GM19372 (cell line): ENCODE results near the gene TAF1.
"Not testable (repeated sequence)": the region's sequence is repeated elsewhere in the genome, so short reads cannot be mapped to it uniquely, and the experiment has no call there.

Experiments
- ATAC-seq: cut with Tn5 transposase; IDR thresholded peaks from one replicate; pipeline ENCODE4 v1.9.1; 2021; ENCODE audit warnings: mild to moderate bottlenecking, low read depth, moderate library complexity; ENCODE audit not compliant: unreplicated experiment

Gene TAF1, protein sequence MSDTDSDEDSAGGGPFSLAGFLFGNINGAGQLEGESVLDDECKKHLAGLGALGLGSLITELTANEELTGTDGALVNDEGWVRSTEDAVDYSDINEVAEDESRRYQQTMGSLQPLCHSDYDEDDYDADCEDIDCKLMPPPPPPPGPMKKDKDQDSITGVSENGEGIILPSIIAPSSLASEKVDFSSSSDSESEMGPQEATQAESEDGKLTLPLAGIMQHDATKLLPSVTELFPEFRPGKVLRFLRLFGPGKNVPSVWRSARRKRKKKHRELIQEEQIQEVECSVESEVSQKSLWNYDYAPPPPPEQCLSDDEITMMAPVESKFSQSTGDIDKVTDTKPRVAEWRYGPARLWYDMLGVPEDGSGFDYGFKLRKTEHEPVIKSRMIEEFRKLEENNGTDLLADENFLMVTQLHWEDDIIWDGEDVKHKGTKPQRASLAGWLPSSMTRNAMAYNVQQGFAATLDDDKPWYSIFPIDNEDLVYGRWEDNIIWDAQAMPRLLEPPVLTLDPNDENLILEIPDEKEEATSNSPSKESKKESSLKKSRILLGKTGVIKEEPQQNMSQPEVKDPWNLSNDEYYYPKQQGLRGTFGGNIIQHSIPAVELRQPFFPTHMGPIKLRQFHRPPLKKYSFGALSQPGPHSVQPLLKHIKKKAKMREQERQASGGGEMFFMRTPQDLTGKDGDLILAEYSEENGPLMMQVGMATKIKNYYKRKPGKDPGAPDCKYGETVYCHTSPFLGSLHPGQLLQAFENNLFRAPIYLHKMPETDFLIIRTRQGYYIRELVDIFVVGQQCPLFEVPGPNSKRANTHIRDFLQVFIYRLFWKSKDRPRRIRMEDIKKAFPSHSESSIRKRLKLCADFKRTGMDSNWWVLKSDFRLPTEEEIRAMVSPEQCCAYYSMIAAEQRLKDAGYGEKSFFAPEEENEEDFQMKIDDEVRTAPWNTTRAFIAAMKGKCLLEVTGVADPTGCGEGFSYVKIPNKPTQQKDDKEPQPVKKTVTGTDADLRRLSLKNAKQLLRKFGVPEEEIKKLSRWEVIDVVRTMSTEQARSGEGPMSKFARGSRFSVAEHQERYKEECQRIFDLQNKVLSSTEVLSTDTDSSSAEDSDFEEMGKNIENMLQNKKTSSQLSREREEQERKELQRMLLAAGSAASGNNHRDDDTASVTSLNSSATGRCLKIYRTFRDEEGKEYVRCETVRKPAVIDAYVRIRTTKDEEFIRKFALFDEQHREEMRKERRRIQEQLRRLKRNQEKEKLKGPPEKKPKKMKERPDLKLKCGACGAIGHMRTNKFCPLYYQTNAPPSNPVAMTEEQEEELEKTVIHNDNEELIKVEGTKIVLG (N-terminal part only)

DNA sequence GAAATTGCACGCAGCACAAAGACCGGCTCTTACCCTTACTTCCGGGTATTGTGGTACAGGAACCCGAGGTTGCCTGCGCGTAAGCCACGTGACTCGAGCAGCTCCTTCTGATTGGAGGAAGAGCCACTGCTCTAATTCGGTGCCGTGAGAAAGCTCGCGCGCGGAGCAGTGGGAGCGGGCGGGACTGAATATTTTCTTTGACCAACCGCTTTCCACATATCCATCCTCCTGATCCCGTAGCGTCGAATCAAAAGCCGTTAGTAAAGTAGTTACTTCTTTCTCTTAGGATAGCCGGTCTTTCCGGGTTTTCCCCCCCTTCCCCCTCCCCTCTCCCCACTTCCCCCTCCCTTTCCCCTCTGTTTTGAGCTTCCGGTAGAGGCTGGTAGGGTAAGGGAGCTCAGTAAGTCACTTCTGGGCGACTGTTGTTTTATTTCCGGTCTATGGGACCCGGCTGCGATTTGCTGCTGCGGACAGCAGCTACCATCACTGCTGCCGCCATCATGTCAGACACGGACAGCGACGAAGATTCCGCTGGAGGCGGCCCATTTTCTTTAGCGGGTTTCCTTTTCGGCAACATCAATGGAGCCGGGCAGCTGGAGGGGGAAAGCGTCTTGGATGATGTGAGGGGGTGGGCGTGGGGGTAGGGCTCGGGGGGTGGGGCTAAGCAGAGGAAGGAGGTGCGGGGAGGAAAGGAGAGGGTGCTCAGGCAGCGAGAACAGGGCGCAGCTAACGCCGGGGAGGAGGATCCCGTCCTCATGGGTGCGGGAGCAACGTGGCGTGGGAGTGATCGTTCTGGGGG lies at the start of gene TAF1:
TAF1 (plus strand) TSS at position 483 of the 799 bp plus-strand sequence; CDS start at position 501, 18 bp downstream.
- ATAC-seq = peak; percentile 88

DNA sequence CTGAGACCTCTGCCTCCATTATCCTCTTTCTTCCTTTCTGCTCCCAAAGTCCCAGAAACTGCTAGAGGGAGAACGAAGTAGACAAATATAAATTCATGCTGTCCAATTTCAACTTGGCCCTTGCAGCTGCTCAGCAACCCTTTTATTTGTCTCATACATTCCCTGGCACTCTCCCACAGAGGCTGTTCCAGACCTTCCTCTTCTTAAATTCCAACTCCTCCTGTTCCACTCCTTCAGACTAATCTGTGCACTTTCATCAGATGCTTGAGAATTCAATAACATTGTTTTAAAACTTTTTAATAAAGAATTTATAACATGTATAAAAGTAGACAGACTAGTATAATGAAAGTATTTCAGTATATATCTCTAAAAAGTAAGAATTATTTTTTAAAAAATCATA lies 49.2 kb upstream of the TAF1 start:
- ATAC-seq = not testable (repeated sequence)

DNA sequence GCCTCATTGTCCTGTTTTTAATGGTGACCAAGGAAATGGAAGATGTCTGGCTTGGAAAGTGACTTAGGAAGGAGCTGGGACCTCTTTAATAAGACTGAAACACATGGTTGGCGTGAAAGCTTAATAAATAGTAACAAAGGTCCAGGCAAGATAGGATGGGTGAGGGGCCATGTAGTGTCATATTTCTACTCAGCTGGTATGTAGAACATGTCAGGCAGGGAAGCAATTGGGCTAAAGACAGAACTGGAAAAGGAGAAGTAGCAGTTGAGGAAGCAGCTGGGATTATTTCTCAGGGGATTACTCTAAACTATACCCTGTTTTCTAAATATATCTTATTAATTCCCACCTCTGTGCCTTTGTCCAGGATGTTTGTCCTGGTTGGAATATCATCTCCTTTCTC lies 46.0 kb upstream of the TAF1 start:
- no peak for ATAC-seq

DNA sequence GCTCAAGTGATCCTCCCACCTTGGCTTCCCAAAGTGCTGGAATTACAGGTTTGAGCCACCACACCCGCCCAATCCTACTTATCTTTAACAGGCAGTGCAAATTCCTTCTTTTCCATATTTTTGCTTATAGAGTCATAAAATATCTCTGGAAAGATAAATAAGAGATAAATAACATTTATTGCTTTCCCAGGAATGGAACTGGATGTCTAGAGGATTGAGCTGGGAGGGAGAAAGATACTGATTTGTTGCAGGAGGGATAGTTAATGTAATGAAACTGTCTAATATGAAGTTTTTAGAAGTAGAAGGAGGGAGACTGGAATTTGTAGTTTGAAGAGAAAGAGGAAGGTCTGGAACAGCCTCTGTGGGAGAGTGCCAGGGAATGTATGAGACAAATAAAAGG lies 44.4 kb upstream of the TAF1 start:
- no peak for ATAC-seq

DNA sequence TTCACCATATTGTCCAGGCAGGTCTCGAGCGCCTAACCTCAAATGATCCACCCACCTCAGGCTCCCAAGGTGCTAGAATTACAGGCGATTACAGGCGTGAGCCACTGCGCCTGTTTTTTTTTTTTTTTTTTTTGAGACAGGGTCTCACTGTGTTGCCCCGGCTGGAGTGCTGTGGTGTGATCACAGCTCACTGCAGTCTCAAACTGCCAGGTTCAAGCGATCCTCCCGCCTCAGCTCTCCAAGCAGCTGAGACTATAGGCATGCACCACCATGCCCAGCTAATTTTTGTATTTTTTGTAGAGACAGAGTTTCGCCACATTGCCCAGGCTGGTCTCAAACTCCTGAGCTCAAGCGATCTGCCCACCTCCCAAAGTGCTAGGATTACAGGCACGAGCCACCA lies 41.7 kb upstream of the TAF1 start:
- ATAC-seq = not testable (repeated sequence)

DNA sequence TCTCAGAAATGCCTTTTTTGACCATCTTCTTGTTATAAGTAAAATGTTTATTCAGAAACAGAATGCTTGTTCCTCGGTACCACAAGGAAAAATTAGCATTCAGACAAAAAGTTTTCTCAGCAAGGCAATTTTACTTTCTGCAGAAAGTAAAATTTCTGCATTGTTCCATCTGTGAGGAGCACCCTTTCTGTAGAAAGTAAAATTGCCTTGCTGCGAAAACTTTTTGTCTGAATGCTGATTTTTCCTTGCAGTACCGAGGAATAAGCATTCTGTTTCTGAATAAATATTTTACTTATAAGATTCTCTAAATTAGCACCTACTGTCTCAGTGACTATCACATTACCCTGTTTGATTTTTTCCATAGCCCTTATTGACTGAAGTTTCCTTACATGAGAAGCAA lies 39.8 kb upstream of the TAF1 start:
- ATAC-seq = no peak

DNA sequence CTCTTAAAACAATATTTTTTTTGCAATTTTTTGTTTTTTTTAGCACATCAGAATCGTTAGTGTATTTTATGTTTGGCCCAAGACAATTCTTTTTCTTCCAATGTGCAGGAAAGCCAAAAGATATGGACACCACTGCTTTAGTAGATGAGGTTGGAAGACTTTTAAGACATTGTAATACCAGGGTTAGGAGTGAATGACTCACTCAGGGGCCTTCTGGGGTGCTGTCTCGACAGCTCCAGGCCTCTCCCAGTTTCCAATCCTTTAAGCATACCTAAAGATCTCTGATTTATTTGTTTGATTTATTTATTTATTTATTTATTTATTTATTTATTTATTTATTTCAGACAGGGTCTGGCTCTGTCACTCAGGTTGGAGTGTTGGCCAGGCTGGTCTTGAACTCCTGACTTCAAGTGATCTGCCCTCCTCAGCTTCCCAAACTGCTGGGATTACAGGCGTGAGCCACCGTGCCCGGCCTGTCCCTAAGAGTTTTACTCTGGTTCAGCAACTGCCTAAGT lies 16.9 kb upstream of the TAF1 start:
- not testable (repeated sequence) for ATAC-seq

DNA sequence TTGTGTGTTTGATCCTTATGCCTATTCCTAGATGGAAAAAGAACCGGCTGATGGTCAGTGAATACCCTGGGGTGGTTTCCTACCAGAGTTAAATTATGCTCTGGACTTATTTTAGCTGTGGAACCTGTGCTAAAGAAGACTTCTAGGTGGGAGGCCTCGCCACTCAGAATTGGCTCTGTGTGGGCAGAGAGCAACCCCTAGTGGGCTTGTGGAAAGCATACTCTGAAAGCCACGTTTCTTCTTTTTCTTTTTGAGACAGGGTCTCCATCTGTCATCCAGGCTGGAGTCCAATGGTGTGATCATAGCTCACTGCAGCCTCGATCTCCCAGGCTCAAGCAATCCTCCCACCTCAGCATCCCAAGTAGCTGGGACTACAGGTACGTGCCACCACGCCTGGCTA lies 16.3 kb upstream of the TAF1 start:
- ATAC-seq = not testable (repeated sequence)

DNA sequence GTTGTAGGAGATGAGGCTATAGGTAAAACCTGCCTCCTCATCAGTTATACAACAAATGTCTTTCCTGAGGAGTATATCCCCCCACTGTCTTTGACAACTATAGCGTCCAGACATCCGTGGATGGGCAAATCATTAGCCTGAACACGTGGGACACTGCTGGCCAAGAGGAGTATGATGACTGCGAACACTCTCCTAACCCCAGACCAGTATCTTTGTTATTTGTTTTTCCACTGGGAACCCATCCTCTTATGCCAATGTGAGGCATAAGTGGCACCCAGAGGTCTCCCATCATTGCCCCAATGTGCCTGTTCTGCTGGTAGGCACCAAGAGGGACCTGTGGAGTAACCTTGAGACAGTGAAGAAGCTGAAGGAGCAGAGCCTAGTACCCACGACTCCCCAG lies 13.7 kb upstream of the TAF1 start:
- ATAC-seq = not testable (repeated sequence)

DNA sequence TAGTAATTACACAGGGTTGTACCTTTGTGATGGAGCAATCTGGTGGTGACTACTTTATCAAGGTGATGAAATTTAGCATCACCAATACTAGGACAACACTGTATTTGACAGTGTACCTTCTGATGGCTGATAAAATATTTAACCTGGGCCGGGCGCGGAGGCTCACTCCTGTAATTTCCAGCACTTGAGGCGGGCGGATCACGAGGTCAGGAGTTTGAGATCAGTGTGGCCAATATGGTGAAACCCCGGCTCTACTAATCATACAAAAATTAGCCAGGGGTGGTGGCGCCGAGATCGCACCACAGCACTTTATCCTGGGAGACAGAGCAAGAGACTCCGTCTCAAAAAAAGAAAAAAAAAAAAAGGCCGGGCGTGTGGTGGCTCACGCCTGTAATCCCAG lies 1.9 kb upstream of the TAF1 start:
- no peak for ATAC-seq

DNA sequence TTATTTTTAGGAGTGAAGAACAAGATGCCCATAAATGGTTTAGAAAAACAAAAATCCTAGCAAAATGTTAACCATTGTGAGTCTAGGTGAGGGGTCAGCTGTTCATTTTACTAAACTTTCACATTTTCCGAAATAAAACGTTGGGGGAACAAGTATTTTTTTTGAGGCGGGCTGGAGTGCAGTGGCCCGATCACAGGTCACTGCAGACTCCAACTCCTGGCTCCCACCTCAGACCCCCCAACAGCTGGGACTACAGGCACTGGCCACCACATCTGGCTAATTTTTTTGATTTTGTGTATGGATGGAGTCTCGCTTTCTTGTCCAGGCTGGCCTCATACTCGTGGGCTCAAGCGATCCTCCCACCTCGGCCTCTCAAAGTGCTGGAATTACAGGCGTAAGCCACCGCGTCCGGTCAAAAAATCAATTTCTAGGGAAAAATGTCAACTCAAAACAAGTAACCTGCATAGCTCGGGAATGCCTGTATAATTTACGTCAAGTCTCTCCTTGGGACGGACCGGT lies 742 bp upstream of the TAF1 start:
- ATAC-seq = no peak

DNA sequence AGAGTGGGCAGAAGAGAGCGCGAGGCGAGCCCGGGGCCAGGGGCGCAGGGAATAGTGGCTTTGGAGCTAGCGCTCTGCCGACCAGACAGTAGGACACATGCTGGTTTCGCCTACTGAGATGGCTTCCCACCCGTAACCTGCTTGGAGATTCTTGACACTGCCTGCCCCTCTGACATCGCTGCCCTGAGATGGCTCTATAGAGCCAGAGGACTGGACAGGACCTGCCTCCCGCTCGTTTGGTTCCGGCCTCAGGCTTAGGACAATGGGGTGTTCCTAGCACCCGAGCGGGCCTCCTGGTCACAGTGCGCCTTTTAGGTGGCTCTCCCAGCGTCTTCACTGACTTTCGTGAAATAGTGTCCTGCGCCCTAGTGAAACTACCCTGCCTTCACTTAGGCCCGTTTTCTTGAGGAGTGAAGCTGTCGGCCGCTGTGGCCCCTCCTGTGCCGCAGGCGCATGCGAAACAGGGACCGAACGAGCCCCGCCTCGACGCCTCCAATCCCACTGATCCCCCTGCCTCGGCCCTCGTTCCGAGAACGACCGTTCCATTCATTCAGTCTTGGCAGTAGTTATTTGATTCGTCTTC lies 608 bp downstream of the TAF1 start:
- ATAC-seq = no peak

DNA sequence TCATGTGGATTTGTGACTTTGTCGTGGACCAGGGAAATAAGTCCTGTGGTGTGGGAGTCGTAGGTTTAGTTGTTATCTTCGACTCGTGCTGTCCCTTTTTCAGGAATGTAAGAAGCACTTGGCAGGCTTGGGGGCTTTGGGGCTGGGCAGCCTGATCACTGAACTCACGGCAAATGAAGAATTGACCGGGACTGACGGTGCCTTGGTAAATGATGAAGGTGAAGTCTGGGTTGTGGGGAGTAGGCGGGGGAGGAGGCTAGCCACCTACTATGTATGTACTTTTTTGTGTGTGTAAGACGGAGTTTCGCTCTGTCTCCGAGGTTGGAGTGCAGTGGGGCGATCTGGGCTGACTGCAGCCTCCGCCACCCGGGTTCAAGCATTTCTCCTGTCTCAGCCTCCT lies 1.2 kb downstream of the TAF1 start:
- ATAC-seq = no peak

DNA sequence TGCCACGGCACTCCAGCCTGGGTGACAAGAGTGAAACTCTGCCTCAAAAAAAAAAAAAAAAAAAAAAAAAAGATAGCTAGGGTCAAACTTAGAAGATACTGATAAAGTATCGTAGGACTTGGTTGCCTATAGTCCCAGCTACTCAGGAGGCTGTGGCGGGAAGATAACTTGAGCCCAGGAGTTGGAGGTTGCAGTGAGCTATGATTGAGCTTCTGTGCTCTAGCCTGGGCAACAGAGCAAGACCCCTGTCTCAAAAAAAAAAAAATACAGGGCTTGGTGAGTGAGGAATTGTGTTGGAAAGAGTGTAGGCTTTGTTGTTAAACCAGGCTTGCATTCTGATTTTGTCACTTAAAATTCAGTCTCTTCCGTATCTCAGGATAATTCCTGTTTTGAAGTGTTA lies 6.2 kb downstream of the TAF1 start:
- ATAC-seq = no peak

DNA sequence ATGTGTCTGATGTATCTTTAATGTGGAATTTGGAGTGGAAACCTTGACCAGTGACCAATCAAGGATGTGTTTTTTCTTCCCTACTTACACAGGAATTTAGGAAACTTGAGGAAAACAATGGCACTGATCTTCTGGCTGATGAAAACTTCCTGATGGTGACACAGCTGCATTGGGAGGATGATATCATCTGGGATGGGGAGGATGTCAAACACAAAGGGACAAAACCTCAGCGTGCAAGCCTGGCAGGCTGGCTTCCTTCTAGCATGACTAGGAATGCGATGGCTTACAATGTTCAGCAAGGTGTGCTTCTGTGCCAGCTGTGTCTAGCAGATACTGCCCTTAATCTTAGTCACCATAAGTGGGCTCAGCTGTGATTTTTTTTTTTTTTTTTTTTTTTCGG lies 12.6 kb downstream of the TAF1 start:
- no peak for ATAC-seq

DNA sequence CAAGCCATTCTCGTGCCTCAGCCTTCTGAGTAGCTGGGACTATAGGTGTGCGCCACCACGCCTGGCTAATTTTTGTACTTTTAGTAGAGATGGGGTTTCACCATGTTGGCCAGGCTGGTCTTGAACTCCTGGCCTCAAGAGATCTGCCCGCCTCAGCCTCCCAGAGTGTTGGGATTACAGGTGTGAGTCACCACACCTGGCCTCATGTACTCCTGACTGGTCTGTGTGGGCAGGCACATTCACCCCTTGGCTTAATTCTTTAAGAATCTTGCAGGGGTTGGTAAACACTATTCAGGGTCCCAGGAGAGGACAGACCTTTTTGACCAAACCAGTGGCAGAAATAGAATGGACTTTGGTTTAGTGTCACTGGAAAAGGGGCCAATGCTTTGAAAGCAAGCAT lies 25.6 kb downstream of the TAF1 start:
- ATAC-seq = not testable (repeated sequence)

DNA sequence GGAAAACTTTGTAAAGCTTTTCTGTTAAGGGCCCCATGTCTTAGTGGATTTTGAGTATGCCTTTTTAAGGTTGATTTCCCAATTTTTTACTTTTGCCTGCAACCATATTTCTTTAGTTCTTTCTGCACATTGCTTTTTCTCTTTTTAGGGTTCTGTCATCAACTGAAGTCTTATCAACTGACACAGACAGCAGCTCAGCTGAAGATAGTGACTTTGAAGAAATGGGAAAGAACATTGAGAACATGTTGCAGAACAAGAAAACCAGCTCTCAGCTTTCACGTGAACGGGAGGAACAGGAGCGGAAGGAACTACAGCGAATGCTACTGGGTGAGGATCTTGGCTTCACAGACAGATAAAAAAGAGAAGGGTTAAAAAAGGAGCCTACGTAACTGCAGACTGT lies 27.8 kb downstream of the TAF1 start:
- no peak for ATAC-seq

DNA sequence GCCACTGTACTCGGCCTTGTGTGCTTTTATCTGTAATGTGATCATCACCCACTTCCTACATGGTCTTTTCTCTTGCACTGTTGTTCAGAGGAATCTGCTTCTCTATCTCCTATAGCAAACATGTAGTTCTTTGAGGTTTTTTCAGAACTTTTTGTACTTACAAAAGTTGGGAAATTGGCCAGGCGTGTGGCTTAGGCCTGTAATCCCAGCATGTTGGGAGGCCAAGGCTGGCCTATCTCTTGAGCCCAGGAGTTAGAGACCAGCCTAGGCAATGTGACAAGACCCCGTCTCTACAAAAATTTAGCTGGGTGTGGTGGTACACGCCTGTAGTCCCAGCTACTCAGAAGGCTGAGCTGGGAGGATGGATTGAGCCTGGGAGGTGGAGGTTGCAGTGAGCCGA lies 30.4 kb downstream of the TAF1 start:
- no peak for ATAC-seq

DNA sequence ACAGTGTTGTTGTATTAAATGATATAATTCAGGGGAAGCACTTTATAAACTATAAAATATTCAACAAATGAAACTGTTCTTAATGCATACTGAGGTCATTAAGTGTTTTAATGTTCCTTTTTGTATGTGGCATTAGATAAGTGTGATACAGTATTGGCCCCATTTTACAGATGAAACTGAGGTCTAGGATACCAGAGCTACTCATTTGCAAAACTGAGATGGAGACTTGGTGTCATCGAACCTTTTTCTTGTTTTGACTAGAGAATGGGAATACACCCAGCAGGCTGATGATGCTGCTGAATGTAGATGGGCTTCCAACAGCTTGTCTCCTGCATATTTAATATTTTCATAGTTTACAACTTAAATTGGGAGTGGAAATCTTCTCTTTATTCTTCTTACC lies 34.6 kb downstream of the TAF1 start:
- no peak for ATAC-seq
